BE2C (cell line): Measurements from ENCODE around the gene CST8.

ENCODE experiments used
- DNase-seq: peaks from one replicate; pipeline ENCODE4 v3.0.0-alpha.2; 2020
- H3K27me3 ChIP-seq: fragments of 250-450 bp; sonication (Bioruptor Pico); 2 replicates; pipeline ENCODE4 v1.5.1; 2020; ENCODE audit warnings: mild to moderate bottlenecking
- H3K36me3 ChIP-seq: fragments of 250-450 bp; sonication (Bioruptor Pico); 2 replicates; pipeline ENCODE4 v1.5.1; 2020; ENCODE audit warnings: mild to moderate bottlenecking
- H3K4me1 ChIP-seq: fragments of 250-450 bp; sonication (Bioruptor Pico); 2 replicates; pipeline ENCODE4 v1.5.1; 2020
- H3K4me3 ChIP-seq: 2 replicates; pipeline ENCODE4 v1.5.1; 2011; ENCODE audit warnings: low read depth, low read length
- H3K9me3 ChIP-seq: fragments of 250-450 bp; sonication (Bioruptor Pico); 2 replicates; pipeline ENCODE4 v1.5.1; 2020
- CTCF ChIP-seq: IDR thresholded peaks from 2 replicates; pipeline ENCODE4 v1.5.1; 2012; ENCODE audit warnings: mild to moderate bottlenecking, low read depth, low read length

CST8 gene

GRCh38 chr20:23513164-23513563 is 22.2 kb downstream of the CST8 start:
- H3K27me3 ChIP-seq: no peaks in the 10 kb centered on the region
- H3K4me1 ChIP-seq: no peaks in the 10 kb centered on the region
- TF ChIP-seq CTCF: no peak
- H3K4me3 ChIP-seq: no peak overlapping the region
- H3K9me3 ChIP-seq: no peaks in the 10 kb centered on the region
- H3K36me3 ChIP-seq: no peaks in the 10 kb centered on the region
- DNase-seq: no peak

GRCh38 chr20:23514848-23515247 is 23.9 kb downstream of the CST8 start:
- Histone ChIP-seq H3K4me3 (no peak overlapping the region), H3K27me3 (no peaks in the 10 kb centered on the region), H3K36me3 (no peaks in the 10 kb centered on the region), H3K4me1 (no peaks in the 10 kb centered on the region), H3K9me3 (no peaks in the 10 kb centered on the region)
- no peak for TF ChIP-seq CTCF
- DNase-seq: no peak

GRCh38 chr20:23515250-23515939 is 24.5 kb downstream of the CST8 start:
- no peak for TF ChIP-seq CTCF
- no peaks in the 10 kb centered on the region for H3K4me1 ChIP-seq
- no peak for DNase-seq
- H3K9me3 ChIP-seq: no peaks in the 10 kb centered on the region
- no peaks in the 10 kb centered on the region for H3K27me3 ChIP-seq
- H3K36me3 ChIP-seq: no peaks in the 10 kb centered on the region
- no peak overlapping the region for H3K4me3 ChIP-seq

- Histone ChIP-seq H3K36me3 (no peaks in the 10 kb centered on the region), H3K4me1 (no peaks in the 10 kb centered on the region), H3K27me3 (no peaks in the 10 kb centered on the region; the same call in 1 of the 2 replicates), H3K9me3 (no peaks in the 10 kb centered on the region), H3K4me3 (no peak overlapping the region)
- TF ChIP-seq CTCF: no peak
- no peak for DNase-seq
Measured at GRCh38 chr20:23517719-23518118, 26.8 kb downstream of the CST8 start.

- no peak overlapping the region for H3K4me3 ChIP-seq
- DNase-seq: no peak
- H3K9me3 ChIP-seq: no peaks in the 10 kb centered on the region
- TF ChIP-seq CTCF: no peak
- no peaks in the 10 kb centered on the region for H3K4me1 ChIP-seq
- no peaks in the 10 kb centered on the region for H3K36me3 ChIP-seq
- no peaks in the 10 kb centered on the region; the same call in 1 of the 2 replicates for H3K27me3 ChIP-seq
Measured at GRCh38 chr20:23519556-23519955, 28.6 kb downstream of the CST8 start.

GRCh38 chr20:23520185-23520584 is 29.3 kb downstream of the CST8 start:
- Histone ChIP-seq H3K27me3 (no peaks in the 10 kb centered on the region; the same call in 1 of the 2 replicates), H3K4me1 (no peaks in the 10 kb centered on the region), H3K9me3 (no peaks in the 10 kb centered on the region), H3K36me3 (no peaks in the 10 kb centered on the region), H3K4me3 (no peak overlapping the region)
- no peak for DNase-seq
- TF ChIP-seq CTCF: no peak
